ENCODE data around the gene PRICKLE4.

PRICKLE4 gene

GRCh38 chr6:41815587-41815986, 35.0 kb downstream of the PRICKLE4 start (continued):
- TF ChIP-seq ZNF398 (tag by site-specific recombination; IDR thresholded peaks at IDR 0.05) (no peak), ZNF202 (tag by site-specific recombination; IDR thresholded peaks at IDR 0.05; ENCODE audit: borderline replicate concordance) (no peak), ZNF133 (tag by site-specific recombination; IDR thresholded peaks at IDR 0.05) (no peak), ZNF548 (tag by site-specific recombination; IDR thresholded peaks at IDR 0.05) (no peak)

GRCh38 chr6:41818271-41819054, 37.9 kb downstream of the PRICKLE4 start:
- no peak for TF ChIP-seq ZNF560 (tag by site-specific recombination; IDR thresholded peaks at IDR 0.05; ENCODE audit: borderline replicate concordance)
- no peak for TF ChIP-seq ZNF704 (tag by site-specific recombination; IDR thresholded peaks at IDR 0.05)
- H3K4me1 ChIP-seq (ENCODE audit: control insufficient read depth, insufficient read depth, low read length) = peaks cover 2% of the 10 kb centered on the region; the same call in 1 of the 2 replicates
- POLR2A ChIA-PET = interaction anchor here (0.6 to 1.2 kb wide), 2 partner anchors 128 to 232 kb away, joined by 4 to 5 read pairs; partner anchors contain the start of gene TAF8
- no peaks in the 10 kb centered on the region for H3K9me3 ChIP-seq (ENCODE audit: control insufficient read depth, insufficient read depth, low read depth, low read length)
- no peak overlapping the region for H3K27ac ChIP-seq (ENCODE audit: extremely low read depth, low read depth, low read length)
- no peaks in the 10 kb centered on the region for H3K36me3 ChIP-seq (ENCODE audit: control insufficient read depth in 2 of 2, insufficient read depth in 1 of 2, low read length in 2 of 2)
- H3K4me3 ChIP-seq (ENCODE audit: low read depth, low read length) = no peak overlapping the region
- CTCF ChIA-PET = interaction anchor here (0.9 to 2.7 kb wide), 5 partner anchors 17 to 225 kb away, joined by 3 to 12 read pairs (median 6); partner anchors contain the start of genes BYSL, MED20 and TOMM6

- Histone ChIP-seq H3K4me3 (ENCODE audit: low read depth, low read length) (no peak overlapping the region), H3K36me3 (ENCODE audit: control insufficient read depth in 2 of 2, insufficient read depth in 1 of 2, low read length in 2 of 2) (no peaks in the 10 kb centered on the region), H3K4me1 (ENCODE audit: control insufficient read depth, insufficient read depth, low read length) (peaks cover 2% of the 10 kb centered on the region; the same call in 1 of the 2 replicates), H3K9me3 (ENCODE audit: control insufficient read depth, insufficient read depth, low read depth, low read length) (no peaks in the 10 kb centered on the region), H3K27ac (ENCODE audit: extremely low read depth, low read depth, low read length) (no peak overlapping the region)
- CTCF ChIA-PET = interaction anchor here (0.6 kb wide), 1 partner anchor 8 kb away, joined by 3 read pairs; no protein-coding TSS in a partner anchor
- TF ChIP-seq ZNF157 (tag by site-specific recombination; IDR thresholded peaks at IDR 0.05) (no peak), KLF1 (tag by site-specific recombination; IDR thresholded peaks at IDR 0.05) (no peak), SP7 (tag by site-specific recombination; IDR thresholded peaks at IDR 0.05) (no peak)
- POLR2A ChIA-PET = no interaction called here
These were observed 40.7 kb downstream of the PRICKLE4 start for GRCh38 chr6:41821266-41821665.

- Histone ChIP-seq H3K4me1 (ENCODE audit: control insufficient read depth, insufficient read depth, low read length) (peaks cover 2% of the 10 kb centered on the region; the same call in 1 of the 2 replicates), H3K4me3 (ENCODE audit: low read depth, low read length) (no peak overlapping the region), H3K27ac (ENCODE audit: extremely low read depth, low read depth, low read length) (no peak overlapping the region), H3K9me3 (ENCODE audit: control insufficient read depth, insufficient read depth, low read depth, low read length) (no peaks in the 10 kb centered on the region), H3K36me3 (ENCODE audit: control insufficient read depth in 2 of 2, insufficient read depth in 1 of 2, low read length in 2 of 2) (no peaks in the 10 kb centered on the region)
- TF ChIP-seq ZNF175 (tag by site-specific recombination; IDR thresholded peaks at IDR 0.05) (no peak), ZNF433 (tag by site-specific recombination; IDR thresholded peaks at IDR 0.05; ENCODE audit: low read depth) (no peak)
- ChIA-PET POLR2A (no interaction called here), CTCF (no interaction called here)
These were observed 41.4 kb downstream of the PRICKLE4 start for GRCh38 chr6:41822021-41822420.

GRCh38 chr6:41823178-41823577, 42.6 kb downstream of the PRICKLE4 start:
- ChIA-PET CTCF (interaction anchor here (0.6 to 0.8 kb wide), 3 partner anchors 9 to 220 kb away, joined by 3 to 6 read pairs (median 3); no protein-coding TSS in a partner anchor), POLR2A (interaction anchor here (1.1 kb wide), 1 partner anchor 206 kb away, joined by 5 read pairs; no protein-coding TSS in a partner anchor)
- no peaks in the 10 kb centered on the region for H3K36me3 ChIP-seq (ENCODE audit: control insufficient read depth in 2 of 2, insufficient read depth in 1 of 2, low read length in 2 of 2)
- no peaks in the 10 kb centered on the region for H3K9me3 ChIP-seq (ENCODE audit: control insufficient read depth, insufficient read depth, low read depth, low read length)
- H3K4me3 ChIP-seq (ENCODE audit: low read depth, low read length) = no peak overlapping the region
- no peak overlapping the region for H3K27ac ChIP-seq (ENCODE audit: extremely low read depth, low read depth, low read length)
- peaks cover 2% of the 10 kb centered on the region; the same call in 1 of the 2 replicates for H3K4me1 ChIP-seq (ENCODE audit: control insufficient read depth, insufficient read depth, low read length)
- TF ChIP-seq ZNF350 (tag by site-specific recombination; IDR thresholded peaks at IDR 0.05) (no peak), ZNF658 (tag by site-specific recombination; IDR thresholded peaks at IDR 0.05) (no peak), GLIS1 (tag by site-specific recombination; IDR thresholded peaks at IDR 0.05) (no peak), ATF2 (tag by site-specific recombination; IDR thresholded peaks at IDR 0.05; ENCODE audit: low read depth) (no peak), ZSCAN23 (tag by site-specific recombination; IDR thresholded peaks at IDR 0.05) (no peak), ZNF140 (tag by site-specific recombination; IDR thresholded peaks at IDR 0.05) (no peak), GLIS2 (tag by site-specific recombination; IDR thresholded peaks at IDR 0.05) (no peak), ZNF621 (tag by site-specific recombination; IDR thresholded peaks at IDR 0.05) (no peak), YY2 (tag by site-specific recombination; IDR thresholded peaks at IDR 0.05) (no peak), ZNF211 (tag by site-specific recombination; IDR thresholded peaks at IDR 0.05; ENCODE audit: low read depth) (no peak), SP2 (tag by site-specific recombination; IDR thresholded peaks at IDR 0.05) (no peak)
